Testis (tissue), 3 donors: ENCODE measurements around the gene PAX3. TPM values are rescaled to one million over a fixed set of nuclear protein-coding genes. Genes with fewer than 3 reads are reported as not detected.

Source experiments
- DNase-seq: peaks from one replicate; pipeline ENCODE4 v3.0.0-alpha.2; 2019
- H3K27ac ChIP-seq, 2 donors: fragments of 200-600 bp; sonication (generic); one replicate each; pipeline ENCODE4 v1.5.1; 2019
- H3K27me3 ChIP-seq: fragments of 200-600 bp; sonication (generic); one replicate; pipeline ENCODE4 v1.5.1; 2019
- H3K36me3 ChIP-seq: fragments of 200-600 bp; sonication (generic); one replicate; pipeline ENCODE4 v1.5.1; 2017; ENCODE audit warnings: low read depth; ENCODE audit errors: missing control alignments
- H3K4me1 ChIP-seq: fragments of 200-600 bp; sonication (generic); one replicate; pipeline ENCODE4 v1.5.1; 2019
- H3K4me3 ChIP-seq, 2 donors: fragments of 200-600 bp; sonication (generic); one replicate each; pipeline ENCODE4 v1.5.1; 2017 to 2019
- H3K9me3 ChIP-seq: fragments of 200-600 bp; sonication (generic); one replicate; pipeline ENCODE4 v1.5.1; 2017
- POLR2A ChIP-seq: fragments of 450-650 bp; IDR thresholded peaks from one replicate; pipeline ENCODE4 v1.6.1; 2017; ENCODE audit warnings: antibody characterized with exemption, mild to moderate bottlenecking, moderate library complexity
- WGBS, 2 donors: methylation state at CpG; one replicate each; pipeline ENCODE4 v1.1.5; 2018; 5-methylcytosine and 5-hydroxymethylcytosine counted together
- intact Hi-C: fragments of 100-400 bp; cut with DNase I; formaldehyde crosslinking; loops from one replicate; pipeline ENCODE4 v1.15.1; 2023; ENCODE audit warnings: low total_unique reads
- polyA plus RNA-seq: library from polyadenylated mRNA; stranded (reverse); fragments of 350-450 nt; fragmentation: Illumina TruSeq; extraction: RNeasy Lipid Tissue Mini Kit (QIAGEN cat#74804); gene quantifications from one replicate; pipeline ENCODE4 v1.2.3, GENCODE V29; 2014; ENCODE audit warnings: low read depth, low replicate concordance; ENCODE audit not compliant: insufficient read depth
- total RNA-seq, 2 donors: library from RNA; depleted of rRNA; stranded (reverse); fragments of >200 nt; gene quantifications; one replicate each; pipeline ENCODE4 v1.2.3, GENCODE V29; 2016
- TF ChIP-seq, protein P1 (sequence below), 3 experiments: fragments of 450-650 bp in 2 of 3; fragments of 200-600 bp in 1 of 3; sonication (generic) in 1 of 3; IDR thresholded peaks; one replicate each; pipeline ENCODE4 v1.5.1; 2016 to 2019; ENCODE audit warnings: antibody characterized with exemption in 3 of 3, mild to moderate bottlenecking in 2 of 3, moderate library complexity in 1 of 3

PAX3 gene
- total and polyA plus RNA-seq, 3 donors from 2014 or later = 4.8 to 6.0 (median 4.9) TPM

DNA sequence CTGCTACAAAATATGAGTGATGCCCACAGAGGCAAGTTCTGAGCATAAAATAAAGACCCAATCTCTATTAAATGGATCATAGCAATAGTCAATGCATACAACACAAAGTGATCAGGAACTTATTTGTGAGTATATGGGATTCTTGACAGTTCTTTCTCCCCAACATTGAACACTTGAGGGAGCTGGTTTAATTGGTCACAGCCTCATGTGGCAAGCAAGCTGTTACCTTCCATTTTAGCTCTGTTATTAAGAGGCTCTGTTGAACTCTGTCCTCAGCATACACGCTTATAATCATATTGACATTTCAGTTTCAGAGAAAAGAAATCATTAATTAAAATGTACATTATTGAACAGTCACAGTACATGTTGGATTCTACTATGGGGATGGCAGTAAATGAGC is 37.6 kb upstream of the PAX3 start:
- 92 to 98% methylated on average over 1 of the region's 1 CpG for WGBS, 2 donors
- H3K27ac ChIP-seq = no peak overlapping the region
- no peak for DNase-seq

DNA sequence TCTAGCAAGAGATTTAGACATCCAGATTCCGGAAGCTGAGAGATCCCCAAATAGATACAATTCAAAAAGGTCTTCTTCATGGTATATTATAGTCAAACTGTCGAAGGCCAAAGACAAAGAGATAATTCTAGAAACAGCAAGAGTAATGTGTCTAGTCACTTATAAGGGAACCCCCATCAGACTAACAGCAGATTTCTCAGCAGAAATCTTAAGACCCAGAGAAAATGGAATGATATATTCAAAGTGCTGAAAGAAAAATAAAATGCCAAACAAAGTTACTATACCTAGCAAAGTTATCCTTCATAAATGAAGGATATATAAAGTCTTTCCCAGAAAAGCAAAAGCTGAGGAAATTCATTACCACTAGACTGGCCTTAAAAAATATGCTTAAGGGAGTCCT is 36.1 kb upstream of the PAX3 start:
- Histone ChIP-seq H3K27ac (no peak overlapping the region), H3K4me3 (no peak overlapping the region), H3K9me3 (no peaks in the 10 kb centered on the region), H3K27me3 (no peaks in the 10 kb centered on the region), H3K36me3 (no peaks in the 10 kb centered on the region), H3K4me1 (no peaks in the 10 kb centered on the region)
- no peak for DNase-seq
- TF ChIP-seq, protein P1, sequence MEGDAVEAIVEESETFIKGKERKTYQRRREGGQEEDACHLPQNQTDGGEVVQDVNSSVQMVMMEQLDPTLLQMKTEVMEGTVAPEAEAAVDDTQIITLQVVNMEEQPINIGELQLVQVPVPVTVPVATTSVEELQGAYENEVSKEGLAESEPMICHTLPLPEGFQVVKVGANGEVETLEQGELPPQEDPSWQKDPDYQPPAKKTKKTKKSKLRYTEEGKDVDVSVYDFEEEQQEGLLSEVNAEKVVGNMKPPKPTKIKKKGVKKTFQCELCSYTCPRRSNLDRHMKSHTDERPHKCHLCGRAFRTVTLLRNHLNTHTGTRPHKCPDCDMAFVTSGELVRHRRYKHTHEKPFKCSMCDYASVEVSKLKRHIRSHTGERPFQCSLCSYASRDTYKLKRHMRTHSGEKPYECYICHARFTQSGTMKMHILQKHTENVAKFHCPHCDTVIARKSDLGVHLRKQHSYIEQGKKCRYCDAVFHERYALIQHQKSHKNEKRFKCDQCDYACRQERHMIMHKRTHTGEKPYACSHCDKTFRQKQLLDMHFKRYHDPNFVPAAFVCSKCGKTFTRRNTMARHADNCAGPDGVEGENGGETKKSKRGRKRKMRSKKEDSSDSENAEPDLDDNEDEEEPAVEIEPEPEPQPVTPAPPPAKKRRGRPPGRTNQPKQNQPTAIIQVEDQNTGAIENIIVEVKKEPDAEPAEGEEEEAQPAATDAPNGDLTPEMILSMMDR (IDR thresholded peaks at IDR 0.05) = no peak
- no peak for TF ChIP-seq POLR2A
- WGBS, 2 donors = 84 to 92% methylated on average over 2 of the region's 2 CpGs
- intact Hi-C loops = no loop called here

More for the DNA sequence above, 37.6 kb upstream of the PAX3 start:
- intact Hi-C loops = no loop called here
- Histone ChIP-seq H3K36me3 (no peaks in the 10 kb centered on the region), H3K27me3 (no peaks in the 10 kb centered on the region), H3K9me3 (no peaks in the 10 kb centered on the region), H3K4me1 (no peaks in the 10 kb centered on the region), H3K4me3 (no peak overlapping the region)
- TF ChIP-seq POLR2A = no peak
- TF ChIP-seq, protein P1 (IDR thresholded peaks at IDR 0.05) = no peak

DNA sequence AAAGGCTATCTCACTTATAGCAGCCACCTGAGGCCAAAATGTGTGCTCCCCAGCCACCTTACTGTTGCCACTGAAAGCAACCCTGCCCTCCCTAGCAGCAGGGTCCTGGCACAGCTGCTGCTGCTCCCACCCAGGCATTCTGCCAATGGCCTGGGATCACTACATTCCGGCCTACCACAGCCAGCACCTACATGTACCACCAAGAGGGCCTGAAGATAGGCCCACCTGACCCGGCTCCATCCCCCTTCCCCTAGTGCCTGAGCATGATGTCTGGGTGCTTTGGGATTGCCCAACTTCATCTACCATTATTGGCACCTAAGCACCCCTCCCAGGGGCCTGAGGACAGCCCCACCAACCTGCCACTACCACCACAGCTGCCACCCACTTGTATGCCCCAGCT is 34.6 kb upstream of the PAX3 start:
- 89 to 95% methylated on average over 2 of the region's 2 CpGs for WGBS, 2 donors
- no peaks in the 10 kb centered on the region for H3K9me3 ChIP-seq
- TF ChIP-seq, protein P1 (IDR thresholded peaks at IDR 0.05) = no peak
- TF ChIP-seq POLR2A = no peak
- intact Hi-C loops = no loop called here
- H3K4me1 ChIP-seq = no peaks in the 10 kb centered on the region
- H3K27ac ChIP-seq = no peak overlapping the region
- H3K27me3 ChIP-seq = no peaks in the 10 kb centered on the region
- H3K36me3 ChIP-seq = no peaks in the 10 kb centered on the region
- H3K4me3 ChIP-seq = no peak overlapping the region
- DNase-seq = no peak

DNA sequence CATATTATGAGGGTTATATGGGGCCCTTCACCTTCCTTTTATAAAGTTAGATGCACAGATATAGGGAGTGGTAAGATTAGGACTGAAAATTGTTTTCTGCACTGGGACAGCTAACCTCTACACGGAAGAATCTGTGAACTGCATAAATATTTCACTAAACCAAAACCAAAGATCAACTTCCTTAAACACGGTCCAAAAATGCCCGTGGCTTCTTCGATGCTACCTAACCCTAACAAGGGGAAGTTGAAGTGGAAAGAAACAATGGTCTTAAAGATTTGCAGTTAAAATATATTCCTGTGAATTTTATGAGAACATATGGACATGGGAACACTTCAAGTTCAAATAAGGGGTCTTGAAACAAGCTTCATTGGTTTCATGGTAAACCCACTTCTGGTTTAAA is 33.3 kb upstream of the PAX3 start:
- Histone ChIP-seq H3K27ac (no peak overlapping the region), H3K36me3 (no peaks in the 10 kb centered on the region), H3K9me3 (no peaks in the 10 kb centered on the region), H3K4me1 (no peaks in the 10 kb centered on the region), H3K4me3 (no peak overlapping the region), H3K27me3 (no peaks in the 10 kb centered on the region)
- DNase-seq = no peak
- no peak for TF ChIP-seq POLR2A
- TF ChIP-seq, protein P1 (IDR thresholded peaks at IDR 0.05) = no peak
- intact Hi-C loops = no loop called here
- WGBS, 2 donors = 64 to 67% methylated on average over 4 of the region's 4 CpGs

DNA sequence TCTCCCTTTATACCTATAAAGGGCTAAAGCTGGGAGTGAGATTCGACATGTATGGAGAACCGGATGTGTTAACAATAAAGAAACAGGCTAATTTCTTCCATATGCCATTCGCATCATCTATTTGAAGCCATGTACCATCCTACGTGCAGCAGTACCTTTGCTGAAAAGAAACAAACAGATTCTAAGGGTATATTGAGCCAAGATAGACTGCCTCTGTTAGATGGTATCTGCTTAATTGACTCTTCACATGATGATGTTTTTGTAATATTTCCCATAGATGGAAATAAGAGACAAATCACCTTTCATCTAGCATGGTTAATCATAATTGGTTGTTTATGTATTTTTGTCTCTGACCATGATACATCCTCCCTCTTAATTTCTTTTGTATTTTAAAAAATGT is 32.1 kb upstream of the PAX3 start:
- no peak for TF ChIP-seq POLR2A
- TF ChIP-seq, protein P1 (IDR thresholded peaks at IDR 0.05) = no peak
- Histone ChIP-seq H3K9me3 (no peaks in the 10 kb centered on the region), H3K4me3 (no peak overlapping the region), H3K4me1 (no peaks in the 10 kb centered on the region), H3K36me3 (no peaks in the 10 kb centered on the region), H3K27ac (no peak overlapping the region), H3K27me3 (no peaks in the 10 kb centered on the region)
- intact Hi-C loops = no loop called here
- 88 to 92% methylated on average over 4 of the region's 4 CpGs for WGBS, 2 donors
- no peak for DNase-seq
